Activated CD8-positive, alpha-beta T cell treated with anti-CD3 and anti-CD28 coated beads for 36 hours (primary cell): ENCODE data around the gene ANAPC1. TPM values are rescaled to one million over a fixed set of nuclear protein-coding genes. Genes with fewer than 3 reads are reported as not detected.
"Not testable (repeated sequence)": the region's sequence is repeated elsewhere in the genome, so short reads cannot be mapped to it uniquely, and the experiment has no call there.

Source experiments
- ATAC-seq: fragments of 200-7000 bp; cut with Tn5 transposase; one replicate; pipeline ENCODE4 v1.10.0; 2021; ENCODE audit warnings: mild to moderate bottlenecking, moderate library complexity
- CTCF ChIA-PET: fragments of 350-600 bp; sonication (Branson Sonifier 250); formaldehyde crosslinking; loops from one replicate; lab custom pipeline; 2021; ENCODE audit warnings: antibody characterized with exemption; lab: Charles Lee
- POLR2A ChIA-PET: fragments of 350-600 bp; sonication (Branson Sonifier 250); formaldehyde crosslinking; loops from one replicate; lab custom pipeline; 2021; ENCODE audit warnings: antibody characterized with exemption; lab: Charles Lee
- DNase-seq: peaks from one replicate; pipeline ENCODE4 v3.0.0-alpha.2; 2020
- H3K27ac Mint-ChIP-seq: one replicate; pipeline ENCODE4 v1.8.0; 2021; ENCODE audit warnings: mild to moderate bottlenecking, mixed read lengths
- H3K27me3 Mint-ChIP-seq: one replicate; pipeline ENCODE4 v1.8.0; 2021; ENCODE audit warnings: mixed read lengths
- H3K36me3 Mint-ChIP-seq: one replicate; pipeline ENCODE4 v1.8.0; 2021; ENCODE audit warnings: low read depth, mixed read lengths
- H3K4me1 Mint-ChIP-seq: one replicate; pipeline ENCODE4 v1.8.0; 2021; ENCODE audit warnings: low read depth, mixed read lengths
- H3K4me3 Mint-ChIP-seq: one replicate; pipeline ENCODE4 v1.8.0; 2021; ENCODE audit warnings: mild to moderate bottlenecking, moderate library complexity, mixed read lengths
- H3K9me3 Mint-ChIP-seq: one replicate; pipeline ENCODE4 v1.8.0; 2021; ENCODE audit warnings: mixed read lengths
- intact Hi-C: fragments of 100-400 bp; cut with micrococcal nuclease; formaldehyde crosslinking; loops from one replicate; pipeline ENCODE4 v1.10.0; 2022
- total RNA-seq, 2 experiments: library from RNA; stranded (reverse); gene quantifications; one replicate each; pipeline ENCODE4 v1.2.3, GENCODE V29; 2021
- TF ChIP-seq, protein P1 (sequence below): fragments of 200-600 bp; IDR thresholded peaks from one replicate; pipeline ENCODE4 v1.8.0; 2022; ENCODE audit warnings: antibody characterized with exemption, mild to moderate bottlenecking

The ANAPC1 gene
- total RNA-seq, 2 experiments from 2014 or later: 118 to 135 TPM

DNA sequence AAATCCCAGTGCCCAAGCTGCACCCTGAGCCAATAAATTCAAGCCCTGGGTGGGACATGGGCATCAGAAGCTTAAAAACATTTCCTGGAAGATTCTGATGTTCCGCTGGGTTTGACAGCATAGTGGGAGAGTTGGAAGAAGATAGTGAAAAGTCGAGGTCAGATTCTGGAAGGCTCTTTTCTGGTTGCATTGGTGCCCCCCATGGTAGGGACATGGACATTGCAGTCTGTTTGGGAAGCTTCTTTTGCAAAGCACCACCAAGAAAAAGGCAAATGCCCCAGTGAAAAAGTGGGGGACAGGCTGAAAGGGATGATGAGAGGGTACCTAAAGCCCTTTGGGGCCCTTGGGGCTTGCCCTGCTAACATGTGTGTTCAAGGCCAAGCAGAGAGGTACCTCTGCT is 35.4 kb upstream of the ANAPC1 start:
- CTCF ChIA-PET: interaction anchor here (1.0 to 1.5 kb wide), 2 partner anchors 9 to 63 kb away, joined by 3 to 7 read pairs; no protein-coding TSS in a partner anchor
- Mint-ChIP-seq H3K36me3 (no peaks in the 10 kb centered on the region), H3K9me3 (no peaks in the 10 kb centered on the region), H3K4me3 (no peak overlapping the region), H3K27ac (no peak overlapping the region), H3K27me3 (no peaks in the 10 kb centered on the region), H3K4me1 (no peaks in the 10 kb centered on the region)
- TF ChIP-seq, protein P1, sequence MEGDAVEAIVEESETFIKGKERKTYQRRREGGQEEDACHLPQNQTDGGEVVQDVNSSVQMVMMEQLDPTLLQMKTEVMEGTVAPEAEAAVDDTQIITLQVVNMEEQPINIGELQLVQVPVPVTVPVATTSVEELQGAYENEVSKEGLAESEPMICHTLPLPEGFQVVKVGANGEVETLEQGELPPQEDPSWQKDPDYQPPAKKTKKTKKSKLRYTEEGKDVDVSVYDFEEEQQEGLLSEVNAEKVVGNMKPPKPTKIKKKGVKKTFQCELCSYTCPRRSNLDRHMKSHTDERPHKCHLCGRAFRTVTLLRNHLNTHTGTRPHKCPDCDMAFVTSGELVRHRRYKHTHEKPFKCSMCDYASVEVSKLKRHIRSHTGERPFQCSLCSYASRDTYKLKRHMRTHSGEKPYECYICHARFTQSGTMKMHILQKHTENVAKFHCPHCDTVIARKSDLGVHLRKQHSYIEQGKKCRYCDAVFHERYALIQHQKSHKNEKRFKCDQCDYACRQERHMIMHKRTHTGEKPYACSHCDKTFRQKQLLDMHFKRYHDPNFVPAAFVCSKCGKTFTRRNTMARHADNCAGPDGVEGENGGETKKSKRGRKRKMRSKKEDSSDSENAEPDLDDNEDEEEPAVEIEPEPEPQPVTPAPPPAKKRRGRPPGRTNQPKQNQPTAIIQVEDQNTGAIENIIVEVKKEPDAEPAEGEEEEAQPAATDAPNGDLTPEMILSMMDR: no peak
- POLR2A ChIA-PET: interaction anchor here (0.6 to 1.1 kb wide), 2 partner anchors 8 to 111 kb away, joined by 4 read pairs; no protein-coding TSS in a partner anchor
- intact Hi-C loops: no loop called here
- ATAC-seq (no peak), DNase-seq (no peak)

DNA sequence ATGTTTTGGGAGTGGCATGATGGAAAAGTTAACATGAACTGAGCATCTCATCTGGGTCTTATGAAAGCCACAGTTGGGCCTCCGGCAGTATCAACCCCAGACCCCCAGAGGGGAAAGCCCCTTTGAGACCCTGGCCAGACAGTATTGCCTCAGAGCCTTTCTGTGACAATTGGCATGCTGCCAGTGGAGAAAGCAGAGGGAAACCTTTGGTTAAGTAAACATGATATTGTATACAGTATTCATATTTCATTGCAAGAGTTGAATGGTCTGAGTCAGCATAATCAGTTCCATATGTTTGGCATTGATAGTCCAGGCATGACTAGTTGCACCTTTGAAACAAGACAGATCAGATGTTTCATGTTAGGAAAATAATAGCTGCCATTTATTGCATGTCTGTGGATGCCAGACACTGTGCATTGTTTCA is 34.4 kb upstream of the ANAPC1 start:
- H3K27me3 Mint-ChIP-seq: no peaks in the 10 kb centered on the region
- DNase-seq: no peak
- CTCF ChIA-PET: interaction anchor here (1.5 kb wide), 1 partner anchor 9 kb away, joined by 7 read pairs; no protein-coding TSS in a partner anchor
- H3K27ac Mint-ChIP-seq: no peak overlapping the region
- no peaks in the 10 kb centered on the region for H3K9me3 Mint-ChIP-seq
- intact Hi-C loops: no loop called here
- no peaks in the 10 kb centered on the region for H3K36me3 Mint-ChIP-seq
- POLR2A ChIA-PET: no interaction called here
- no peak for ATAC-seq
- H3K4me1 Mint-ChIP-seq: no peaks in the 10 kb centered on the region
- TF ChIP-seq, protein P1: no peak
- no peak overlapping the region for H3K4me3 Mint-ChIP-seq

DNA sequence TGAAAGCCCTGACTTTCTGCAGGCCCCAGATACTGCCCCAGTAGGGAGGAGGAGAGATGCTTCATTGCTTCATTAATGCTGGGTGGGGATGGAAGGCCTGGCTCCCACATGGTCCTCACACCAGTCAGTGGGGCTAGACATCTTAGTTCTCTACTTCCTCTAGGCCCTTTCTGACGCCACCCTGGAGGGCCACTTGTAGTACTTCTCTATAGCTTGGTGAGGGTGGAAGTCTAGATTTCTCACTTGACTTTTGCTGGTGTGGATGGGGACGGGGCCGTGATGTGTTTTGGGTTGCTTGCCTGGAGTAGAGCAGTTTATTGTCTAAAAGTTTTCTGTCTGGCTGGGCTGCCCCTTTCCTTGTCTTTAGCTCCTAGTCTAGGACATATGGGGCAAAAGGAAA is 33.1 kb upstream of the ANAPC1 start:
- no peaks in the 10 kb centered on the region for H3K27me3 Mint-ChIP-seq
- POLR2A ChIA-PET: no interaction called here
- ATAC-seq: no peak

DNA sequence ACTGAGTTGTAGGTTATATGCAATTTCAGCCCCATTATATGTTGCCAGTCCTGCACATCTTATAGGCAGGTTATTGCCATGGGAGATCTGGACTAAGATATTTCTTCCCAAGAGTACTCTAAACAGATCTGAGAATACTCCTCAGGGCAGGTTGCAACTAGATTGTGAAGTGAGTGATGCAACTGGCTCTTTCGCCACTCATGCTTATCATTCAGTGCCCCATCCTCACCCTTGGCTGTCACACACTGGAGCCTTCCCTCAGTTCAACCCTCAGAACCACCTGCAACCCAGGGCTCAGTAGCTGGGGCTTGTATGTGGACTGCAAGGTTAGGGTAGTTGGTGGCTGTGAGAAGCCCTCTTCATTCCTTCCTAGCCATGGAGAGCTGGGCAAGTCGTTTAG is 28.6 kb upstream of the ANAPC1 start:
- no peaks in the 10 kb centered on the region for H3K36me3 Mint-ChIP-seq
- ATAC-seq: no peak
- no peak overlapping the region for H3K27ac Mint-ChIP-seq
- ChIA-PET POLR2A (no interaction called here), CTCF (no interaction called here)
- no peak for DNase-seq
- TF ChIP-seq, protein P1: no peak
- intact Hi-C loops: no loop called here
- H3K27me3 Mint-ChIP-seq: no peaks in the 10 kb centered on the region
- H3K4me1 Mint-ChIP-seq: no peaks in the 10 kb centered on the region
- no peak overlapping the region for H3K4me3 Mint-ChIP-seq
- no peaks in the 10 kb centered on the region for H3K9me3 Mint-ChIP-seq

More for the DNA sequence above, 33.1 kb upstream of the ANAPC1 start:
- no peak overlapping the region for H3K27ac Mint-ChIP-seq
- CTCF ChIA-PET: no interaction called here
- intact Hi-C loops: no loop called here
- H3K4me1 Mint-ChIP-seq: no peaks in the 10 kb centered on the region
- H3K9me3 Mint-ChIP-seq: no peaks in the 10 kb centered on the region
- TF ChIP-seq, protein P1: no peak
- no peaks in the 10 kb centered on the region for H3K36me3 Mint-ChIP-seq
- DNase-seq: no peak
- H3K4me3 Mint-ChIP-seq: no peak overlapping the region

DNA sequence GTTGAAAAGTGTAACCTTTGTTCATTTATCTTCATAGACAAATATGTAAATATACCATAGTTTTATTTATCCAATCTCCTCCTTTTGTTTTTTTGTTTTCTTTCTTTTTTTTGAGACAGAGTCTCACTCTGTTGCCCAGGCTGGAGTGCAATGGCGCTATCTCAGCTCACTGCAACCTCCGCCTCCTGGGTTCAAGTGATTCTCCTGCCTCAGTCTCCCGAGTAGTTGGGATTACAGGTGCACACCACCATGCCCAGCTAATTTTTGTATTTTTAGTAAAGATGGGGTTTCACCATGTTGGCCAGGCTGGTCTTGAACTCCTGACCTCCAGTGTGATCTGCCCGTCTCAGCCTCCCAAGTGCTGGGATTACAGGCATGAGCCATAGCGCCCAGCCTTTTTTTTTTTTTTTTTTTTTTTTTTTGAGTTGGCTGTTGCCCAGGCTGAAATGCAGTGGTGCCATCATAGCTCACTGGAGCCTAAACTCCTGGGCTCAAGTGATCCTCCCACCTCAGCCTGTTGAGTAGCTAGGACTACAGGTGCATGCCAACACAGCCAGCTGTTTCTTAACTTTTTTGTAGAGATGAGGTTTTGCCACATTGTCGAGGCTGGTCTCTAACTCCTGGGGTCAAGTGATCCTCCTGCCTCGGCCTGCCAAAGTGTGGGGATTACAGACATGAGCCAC is 27.4 kb upstream of the ANAPC1 start:
- H3K36me3 Mint-ChIP-seq, ATAC-seq, intact Hi-C loops, H3K4me1 Mint-ChIP-seq, H3K9me3 Mint-ChIP-seq, H3K27me3 Mint-ChIP-seq, DNase-seq, H3K4me3 Mint-ChIP-seq, H3K27ac Mint-ChIP-seq: not testable (repeated sequence)
- ChIA-PET CTCF (interaction anchor here (0.9 to 1.5 kb wide), 3 partner anchors 9 to 13 kb away, joined by 3 to 4 read pairs (median 3); partner anchors contain the start of gene MERTK), POLR2A (interaction anchor here (0.6 kb wide), 1 partner anchor 8 kb away, joined by 4 read pairs; no protein-coding TSS in a partner anchor)
